Measurements from ENCODE around the gene KRTAP2-3. TPM values are rescaled to one million over a fixed set of nuclear protein-coding genes. Genes with fewer than 3 reads are reported as not detected.
"Not testable (repeated sequence)": the region's sequence is repeated elsewhere in the genome, so short reads cannot be mapped to it uniquely, and the experiment has no call there.

Gene KRTAP2-3
- total and polyA plus RNA-seq, 2 experiments from 2014 or later = not detected

- TF ChIP-seq EZH2 (IDR thresholded peaks at IDR 0.05; ENCODE audit: borderline replicate concordance) = no peak
- TF ChIP-seq EZH2phosphoT487 (IDR thresholded peaks at IDR 0.05; ENCODE audit: low read depth, severe bottlenecking, unreplicated experiment) = no peak
- no peak for TF ChIP-seq CTCF (IDR thresholded peaks at IDR 0.05; ENCODE audit: poor library complexity)
- Histone ChIP-seq H3K4me1 (ENCODE audit: insufficient read depth) (peaks cover under 1% of the 10 kb centered on the region), H4K20me1 (ENCODE audit: insufficient read depth, poor library complexity, severe bottlenecking) (no peaks in the 10 kb centered on the region), H3K4me2 (no peak overlapping the region), H3K4me3 (no peak overlapping the region), H3K27me3 (no peaks in the 10 kb centered on the region), H3K27ac (no peak overlapping the region), H2AFZ (no peak overlapping the region), H3K9me2 (replicated peaks; ENCODE audit: insufficient read depth) (no peaks in the 10 kb centered on the region), H3K9me3 (ENCODE audit: low read depth) (no peaks in the 10 kb centered on the region), H3K79me2 (no peaks in the 10 kb centered on the region), H3K36me3 (replicated peaks; ENCODE audit: insufficient read depth, low read depth) (no peaks in the 10 kb centered on the region)
- no peak for DNase-seq (ENCODE audit: low spot score)
- WGBS (ENCODE audit: low lambda C conversion rate, missing lambda C conversion rate) = 100% methylated on average over 1 of the region's 1 CpG
Observed at GRCh38 chr17:41042953-41043352, 17.0 kb downstream of the KRTAP2-3 start.

- H3K4me3 ChIP-seq; DNase-seq (ENCODE audit: low spot score); H3K27me3 ChIP-seq; H3K79me2 ChIP-seq; H3K9me2 ChIP-seq (replicated peaks; ENCODE audit: insufficient read depth); H4K20me1 ChIP-seq (ENCODE audit: insufficient read depth, poor library complexity, severe bottlenecking); H3K4me2 ChIP-seq; H3K36me3 ChIP-seq (replicated peaks; ENCODE audit: insufficient read depth, low read depth); H2AFZ ChIP-seq; H3K4me1 ChIP-seq (ENCODE audit: insufficient read depth); H3K9me3 ChIP-seq (ENCODE audit: low read depth); H3K27ac ChIP-seq: not testable (repeated sequence)
- 90% methylated on average over 14 of the region's 14 CpGs for WGBS (ENCODE audit: low lambda C conversion rate, missing lambda C conversion rate)
Observed at GRCh38 chr17:41040783-41041571, 18.9 kb downstream of the KRTAP2-3 start, which contains the start of gene KRTAP1-1. Gene KRTAP1-1, minus strand, starts transcription at chr17:41041450. Its CDS starts 53 bp downstream, at chr17:41041397.

GRCh38 chr17:41037853-41038350 lies 22.0 kb downstream of the KRTAP2-3 start:
- DNase-seq (ENCODE audit: low spot score) = no peak
- Histone ChIP-seq H3K9me3 (ENCODE audit: low read depth) (no peaks in the 10 kb centered on the region), H3K4me3 (no peak overlapping the region), H3K4me2 (no peak overlapping the region), H4K20me1 (ENCODE audit: insufficient read depth, poor library complexity, severe bottlenecking) (no peaks in the 10 kb centered on the region), H3K27me3 (no peaks in the 10 kb centered on the region), H3K36me3 (replicated peaks; ENCODE audit: insufficient read depth, low read depth) (no peaks in the 10 kb centered on the region), H3K9me2 (replicated peaks; ENCODE audit: insufficient read depth) (no peaks in the 10 kb centered on the region), H3K79me2 (no peaks in the 10 kb centered on the region), H3K4me1 (ENCODE audit: insufficient read depth) (no peaks in the 10 kb centered on the region), H3K27ac (no peak overlapping the region), H2AFZ (no peak overlapping the region)
- WGBS (ENCODE audit: low lambda C conversion rate, missing lambda C conversion rate) = 69% methylated on average over 2 of the region's 2 CpGs
- TF ChIP-seq CTCF (IDR thresholded peaks at IDR 0.05; ENCODE audit: poor library complexity) (no peak), EZH2phosphoT487 (IDR thresholded peaks at IDR 0.05; ENCODE audit: low read depth, severe bottlenecking, unreplicated experiment) (no peak), EZH2 (IDR thresholded peaks at IDR 0.05; ENCODE audit: borderline replicate concordance) (no peak)

- 94% methylated on average over 9 of the region's 10 CpGs for WGBS (ENCODE audit: low lambda C conversion rate, missing lambda C conversion rate)
- H2AFZ ChIP-seq; H3K79me2 ChIP-seq; H3K4me3 ChIP-seq; H3K36me3 ChIP-seq (replicated peaks; ENCODE audit: insufficient read depth, low read depth); DNase-seq (ENCODE audit: low spot score); H3K4me2 ChIP-seq; H3K9me2 ChIP-seq (replicated peaks; ENCODE audit: insufficient read depth); H3K27me3 ChIP-seq; H3K9me3 ChIP-seq (ENCODE audit: low read depth); H4K20me1 ChIP-seq (ENCODE audit: insufficient read depth, poor library complexity, severe bottlenecking); H3K4me1 ChIP-seq (ENCODE audit: insufficient read depth); H3K27ac ChIP-seq: not testable (repeated sequence)
Observed at GRCh38 chr17:41034346-41034935, 25.5 kb downstream of the KRTAP2-3 start, which contains the start of gene KRTAP1-3. Gene KRTAP1-3, minus strand, starts transcription at chr17:41034874. Its CDS starts 53 bp downstream, at chr17:41034821.

Data from hepatocyte (in vitro differentiated cells).